HuH-7.5 (cell line): ENCODE measurements around the gene SLC25A23.

Source experiments
- DNase-seq: peaks from one replicate; pipeline ENCODE4 v3.0.0; 2011; ENCODE audit warnings: low spot score

Gene SLC25A23

DNA sequence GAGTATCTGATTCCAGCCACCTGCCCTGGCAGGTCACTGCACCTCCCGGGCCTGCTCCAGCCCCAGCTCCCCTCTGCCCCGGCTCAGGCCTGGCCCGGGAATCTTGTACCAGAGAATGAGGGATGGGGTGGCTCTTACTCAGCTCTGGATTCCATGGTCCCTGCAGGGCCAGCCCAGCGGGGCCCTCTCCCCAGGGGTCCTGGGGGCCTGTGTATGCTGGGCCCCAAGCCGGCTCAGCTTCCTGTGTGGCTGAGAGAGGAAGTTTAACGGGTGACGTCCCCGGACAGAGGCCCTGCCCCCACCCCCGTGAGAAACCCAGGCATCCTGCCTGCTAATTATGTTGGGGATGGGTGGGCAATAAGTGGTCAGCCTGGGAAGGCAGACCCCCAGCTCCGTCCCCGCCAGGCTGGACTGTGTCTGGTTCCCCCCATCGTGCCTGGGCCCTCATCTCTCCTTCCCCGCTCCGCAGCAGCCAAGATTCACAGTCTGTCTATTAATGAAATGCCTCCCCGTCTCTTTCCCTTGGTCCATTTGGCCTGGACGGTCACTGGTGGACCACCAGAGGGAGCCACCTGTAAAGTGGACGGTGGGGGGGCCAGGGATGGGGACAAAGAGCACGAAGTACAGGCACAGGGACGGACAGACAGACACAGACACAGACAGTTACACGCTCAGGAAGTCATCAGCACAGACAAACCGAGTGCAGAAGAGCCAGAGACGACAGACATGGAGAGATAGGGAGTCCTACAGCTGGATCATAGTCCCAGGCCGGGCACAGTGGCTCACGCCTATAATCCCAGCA, 22.1 kb upstream of the SLC25A23 start, which contains the start of gene DENND1C:
DENND1C (minus strand) TSS at position 247 of the 802 bp plus-strand sequence; CDS start at position 155, 92 bp downstream.
- DNase-seq = peak; percentile 65

DNA sequence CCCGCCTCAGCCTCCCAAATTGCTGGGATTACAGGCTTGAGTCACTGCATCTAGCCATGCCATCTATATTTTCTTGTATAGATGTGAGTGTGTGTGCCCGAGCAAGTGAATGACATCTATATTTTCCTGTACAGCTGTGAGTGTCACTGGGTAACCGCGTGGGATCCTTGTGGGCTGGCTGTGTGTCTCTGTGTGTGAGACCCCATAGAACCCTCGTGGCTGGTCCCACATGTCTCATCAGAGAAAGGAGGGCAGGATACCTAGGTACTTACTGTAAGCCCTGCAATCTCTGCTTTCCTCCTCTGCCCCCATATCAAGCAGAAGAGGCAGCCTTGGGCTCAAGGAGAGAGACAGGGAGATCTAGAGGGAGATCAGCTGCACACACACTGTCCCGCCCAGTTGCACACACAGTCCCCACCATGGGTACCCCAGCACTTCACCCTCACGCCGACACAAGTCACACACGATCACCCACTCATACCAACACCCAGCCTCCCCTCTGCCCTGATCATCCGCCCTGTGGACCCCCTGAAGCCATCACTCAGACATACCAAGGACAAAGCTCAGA, 21.3 kb upstream of the SLC25A23 start:
- no peak for DNase-seq

DNA sequence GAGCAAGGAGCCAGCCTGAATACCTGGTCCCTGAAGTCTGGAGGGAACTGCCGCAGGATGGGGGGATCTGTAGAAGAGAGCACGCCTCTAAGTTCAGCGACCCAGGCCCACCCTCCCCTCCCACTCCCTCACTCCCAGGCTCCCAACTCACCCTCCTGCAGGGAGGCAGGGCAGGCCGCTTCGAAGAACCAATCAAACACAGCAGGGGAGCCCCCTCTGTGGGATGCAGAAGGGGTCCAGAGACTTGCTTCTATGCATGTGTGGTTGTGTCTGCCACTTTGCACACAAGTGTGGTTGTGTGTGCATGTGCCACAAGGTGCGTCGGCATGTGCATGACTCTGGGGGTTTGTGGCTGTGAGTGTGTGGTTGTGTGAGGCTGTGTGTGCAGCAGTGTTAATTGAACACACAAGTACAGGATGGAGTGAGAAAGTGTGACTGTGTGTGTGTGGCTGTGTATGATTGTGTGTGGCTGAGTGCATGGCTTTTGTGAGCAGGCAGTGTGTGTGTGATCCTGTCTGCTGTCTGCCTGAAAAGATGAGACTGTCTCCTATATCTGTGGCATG, 20.3 kb upstream of the SLC25A23 start:
- DNase-seq = no peak

DNA sequence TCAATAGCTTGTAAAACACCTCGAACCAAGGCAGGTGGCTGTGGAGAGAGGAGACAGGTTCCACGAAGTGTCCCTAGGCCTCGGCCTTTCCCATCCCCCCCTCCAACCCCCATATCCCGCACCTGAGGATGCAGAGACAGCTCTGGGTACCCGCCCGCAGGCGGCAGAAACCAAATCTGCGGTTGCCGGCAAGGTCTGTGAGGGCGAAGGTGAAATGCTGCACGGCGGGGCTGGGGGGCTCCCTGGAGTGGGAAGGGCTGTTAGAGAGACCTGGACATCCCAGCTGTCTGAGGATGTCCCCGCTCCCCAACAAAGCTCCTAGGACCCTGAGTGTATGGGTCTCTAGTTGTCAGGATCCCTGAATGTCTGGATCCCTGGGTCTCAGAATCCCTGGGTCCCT, 19.2 kb upstream of the SLC25A23 start:
- DNase-seq = no peak

DNA sequence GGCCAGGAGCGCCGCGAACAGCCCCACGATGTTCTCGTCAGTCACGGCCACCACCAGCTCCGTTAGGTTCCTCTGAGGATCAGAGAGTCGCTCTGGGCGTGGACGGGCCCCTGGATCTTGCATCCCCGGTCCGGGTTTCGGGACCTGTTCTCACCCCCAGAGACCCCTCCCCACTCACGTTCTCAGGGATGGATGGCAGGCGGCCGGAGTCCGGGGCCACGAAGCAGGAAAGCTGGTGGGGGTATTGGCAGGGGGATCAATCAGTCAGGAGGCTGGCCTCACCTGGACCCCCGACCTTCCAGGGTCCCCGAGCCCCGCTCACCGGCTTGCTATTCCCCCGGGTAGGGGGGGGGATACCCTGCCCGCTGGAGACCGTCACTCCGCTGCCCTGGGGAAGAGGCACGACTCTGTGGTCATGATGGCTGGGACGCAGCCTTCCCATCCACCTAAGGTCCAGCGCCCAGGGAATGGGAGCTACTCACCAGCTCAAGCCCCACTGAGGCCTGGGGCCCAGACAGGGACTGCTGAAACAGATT, 17.4 kb upstream of the SLC25A23 start:
- no peak for DNase-seq

DNA sequence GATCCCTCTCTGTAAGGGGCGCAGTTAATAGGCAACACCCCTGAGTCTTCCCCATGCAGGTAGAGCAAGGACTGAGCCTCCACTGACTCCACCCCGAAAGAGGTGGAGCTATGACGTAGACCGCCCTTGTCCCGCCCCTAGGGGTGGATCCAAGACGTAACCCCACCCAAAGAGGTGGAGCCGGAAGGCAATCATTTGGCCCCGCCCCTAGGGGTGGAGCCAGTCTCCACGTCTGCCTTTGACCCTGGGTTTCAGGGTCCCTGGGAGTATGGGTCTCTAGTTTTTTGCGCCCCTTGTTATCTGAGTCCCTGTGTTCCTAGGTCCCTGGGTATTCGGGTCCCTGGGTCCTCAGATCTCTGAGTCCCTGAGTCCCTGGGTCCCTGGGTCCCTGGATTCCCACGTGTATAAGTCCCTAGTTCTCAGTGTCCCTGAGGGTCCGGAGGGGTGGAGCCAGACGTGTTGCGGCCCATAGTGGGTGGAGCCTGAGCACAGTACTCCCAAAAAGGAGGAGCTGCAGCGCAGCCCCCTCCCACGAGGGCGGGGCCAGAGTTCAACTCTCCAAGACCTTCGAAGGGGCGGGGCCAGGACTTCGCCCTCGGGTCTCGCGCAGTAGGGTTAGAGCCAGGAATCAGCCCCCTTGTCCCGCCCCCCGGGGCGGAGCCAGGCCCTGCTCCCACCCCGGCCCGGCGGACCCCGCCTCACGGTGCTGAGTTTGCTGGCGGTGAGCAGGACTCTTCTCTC, 16.7 kb upstream of the SLC25A23 start:
- DNase-seq = peak; percentile 89

DNA sequence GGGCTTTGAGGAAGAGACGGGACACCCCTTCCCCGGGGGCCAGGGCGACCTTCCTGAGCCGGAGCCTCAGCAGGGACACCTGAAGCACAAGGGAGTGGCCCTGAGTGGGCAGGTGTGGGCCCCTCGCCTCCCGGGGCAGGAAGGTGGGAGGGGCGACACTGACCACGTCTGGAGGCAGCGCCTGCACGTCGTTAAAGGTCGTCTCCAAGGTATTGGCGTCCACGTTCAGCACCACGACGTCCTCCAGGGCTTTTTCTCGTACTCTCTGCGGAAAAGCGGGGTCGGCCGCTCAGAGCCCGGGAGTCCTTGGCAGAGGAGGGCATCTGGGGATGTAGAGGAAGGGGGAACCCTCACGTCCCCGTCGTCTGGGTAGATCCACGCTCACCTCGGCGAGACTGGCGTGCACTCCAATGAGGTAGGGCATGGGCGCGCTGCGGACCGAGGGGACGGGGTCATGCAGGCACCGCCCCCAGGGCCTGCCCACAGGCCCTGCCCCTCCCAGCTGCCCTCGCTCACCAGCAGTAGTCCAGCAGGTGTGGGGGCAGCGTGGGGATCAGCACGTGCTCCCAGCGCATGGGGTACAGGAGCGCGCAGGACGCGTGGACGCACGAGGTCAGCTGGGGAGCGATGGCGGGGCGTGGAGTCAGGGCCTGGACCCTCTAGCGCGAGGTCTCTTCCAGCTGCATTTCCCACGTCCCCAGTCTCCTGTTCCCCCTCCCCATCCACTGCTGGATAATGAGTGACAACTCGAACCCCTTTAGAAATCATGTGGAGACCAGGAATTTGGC, 15.9 kb upstream of the SLC25A23 start:
- DNase-seq = no peak

DNA sequence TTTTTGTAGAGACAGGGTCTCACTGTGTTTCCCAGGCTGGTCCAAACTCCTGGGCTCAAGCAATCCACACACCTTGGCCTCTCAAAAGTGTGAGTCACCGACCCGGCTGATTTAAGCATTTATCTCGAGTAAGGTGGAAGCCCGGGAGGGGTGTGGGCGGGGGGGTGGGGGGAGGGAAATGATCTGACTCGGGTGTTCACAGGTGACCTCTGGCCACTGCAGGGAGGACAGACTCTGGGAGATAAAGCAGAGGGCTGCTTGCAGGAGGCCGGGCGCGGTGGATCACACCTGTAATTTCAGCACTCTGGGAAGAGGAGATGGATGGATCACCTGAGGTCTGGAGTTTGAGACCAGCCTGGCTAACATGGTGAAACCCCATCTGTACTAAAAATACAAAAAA, 14.1 kb upstream of the SLC25A23 start:
- DNase-seq = no peak

DNA sequence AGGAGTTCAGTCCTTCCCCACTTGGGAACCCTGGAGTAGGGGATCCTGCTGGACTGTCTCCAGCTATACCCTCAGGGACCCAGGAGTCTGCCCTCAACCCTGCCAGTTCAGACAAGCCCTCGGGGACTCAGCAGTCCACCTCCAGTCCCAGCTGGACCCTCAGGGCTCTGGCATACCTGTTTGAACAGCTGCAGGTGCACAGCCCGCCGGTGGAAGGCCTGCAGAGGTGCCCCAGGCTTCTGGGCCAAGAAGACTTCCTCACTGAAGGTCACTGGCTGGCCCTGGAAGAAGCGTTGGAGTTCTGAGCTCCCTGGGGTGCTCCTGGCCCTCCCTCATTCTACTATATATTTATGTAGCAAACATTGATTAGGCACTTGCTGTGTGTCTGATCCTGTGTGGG, 13.1 kb upstream of the SLC25A23 start:
- DNase-seq = no peak

DNA sequence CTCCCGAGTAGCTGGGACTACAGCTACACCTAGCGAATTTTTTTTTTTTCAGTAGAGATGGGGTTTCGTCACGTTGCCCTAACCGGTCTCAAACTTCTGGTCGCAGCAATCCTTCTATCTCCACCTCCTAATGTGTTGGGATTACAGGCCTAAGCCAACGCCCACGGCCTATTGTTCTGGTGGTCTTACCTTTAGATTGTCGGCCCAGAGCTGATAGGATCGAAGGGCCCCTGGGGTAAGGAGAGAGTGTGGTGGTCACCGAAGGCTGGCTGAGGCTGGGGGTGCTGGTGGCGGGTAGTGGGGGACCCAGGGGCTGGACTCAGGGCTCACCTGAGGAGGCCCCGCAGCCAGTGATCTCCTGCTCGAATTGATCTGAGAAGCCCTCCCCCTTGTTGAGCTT, 11.5 kb upstream of the SLC25A23 start:
- DNase-seq = no peak

DNA sequence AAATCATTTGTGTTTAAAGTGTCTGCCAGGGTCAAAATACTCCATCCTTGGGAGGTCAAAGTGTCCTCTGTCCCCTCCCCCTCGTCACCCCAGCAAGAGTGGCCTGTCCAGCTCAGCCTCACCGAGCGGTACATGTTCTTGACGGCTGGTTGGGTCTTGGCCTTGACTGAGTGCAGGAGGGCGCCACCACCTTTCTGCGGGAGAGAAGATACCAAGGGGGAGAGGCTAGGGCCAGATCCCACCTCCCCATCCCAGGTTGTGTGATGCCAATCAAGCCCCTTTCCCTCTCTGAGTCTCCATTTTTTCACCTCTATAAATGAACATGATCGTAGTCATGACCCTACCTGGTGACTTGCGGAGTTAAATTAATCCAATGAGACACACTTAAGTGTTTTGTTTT, 10.6 kb upstream of the SLC25A23 start:
- DNase-seq = no peak

DNA sequence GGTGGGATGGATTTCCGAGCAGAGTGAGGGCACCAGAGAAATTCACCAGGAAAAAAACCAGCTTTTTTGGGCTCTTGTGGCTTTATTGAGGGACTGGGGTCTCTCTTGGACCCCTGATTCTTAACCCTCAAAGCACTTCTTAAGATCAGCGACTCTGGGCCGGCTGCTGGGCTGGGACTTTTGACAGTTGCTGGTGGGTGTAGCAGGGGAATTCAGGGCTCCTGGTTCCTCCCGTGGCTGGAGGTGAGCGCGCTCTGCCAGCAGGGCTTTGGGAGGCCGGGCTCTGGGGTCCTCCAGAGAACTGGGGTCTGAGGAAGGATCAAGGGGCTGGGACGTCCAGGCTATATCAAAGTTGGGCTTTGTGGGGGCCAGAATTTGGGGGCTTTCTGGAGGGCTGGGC, 7.8 kb upstream of the SLC25A23 start:
- DNase-seq = no peak

DNA sequence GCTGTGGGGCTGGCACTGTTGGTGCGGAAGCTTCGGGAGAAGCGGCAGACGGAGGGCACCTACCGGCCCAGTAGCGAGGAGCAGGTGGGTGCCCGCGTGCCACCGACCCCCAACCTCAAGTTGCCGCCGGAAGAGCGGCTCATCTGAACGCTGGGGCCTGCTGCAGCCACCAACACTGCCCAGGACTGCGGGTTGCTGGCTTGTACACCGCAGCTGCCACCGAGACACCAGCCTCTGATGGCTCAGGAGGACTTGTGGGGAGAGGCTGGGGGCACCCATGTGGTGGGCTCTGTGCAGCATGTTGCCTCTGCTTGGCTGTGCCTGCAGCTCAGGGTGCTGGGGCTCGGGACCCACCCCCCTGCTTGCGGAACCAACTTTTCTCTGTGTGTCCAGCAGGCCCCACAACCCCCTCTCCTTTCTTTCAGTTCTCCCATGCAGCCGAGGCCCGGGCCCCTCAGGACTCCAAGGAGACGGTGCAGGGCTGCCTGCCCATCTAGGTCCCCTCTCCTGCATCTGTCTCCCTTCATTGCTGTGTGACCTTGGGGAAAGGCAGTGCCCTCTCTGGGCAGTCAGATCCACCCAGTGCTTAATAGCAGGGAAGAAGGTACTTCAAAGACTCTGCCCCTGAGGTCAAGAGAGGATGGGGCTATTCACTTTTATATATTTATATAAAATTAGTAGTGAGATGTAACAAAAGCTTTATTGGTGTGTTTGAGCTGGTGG, 7.1 kb upstream of the SLC25A23 start:
- no peak for DNase-seq

DNA sequence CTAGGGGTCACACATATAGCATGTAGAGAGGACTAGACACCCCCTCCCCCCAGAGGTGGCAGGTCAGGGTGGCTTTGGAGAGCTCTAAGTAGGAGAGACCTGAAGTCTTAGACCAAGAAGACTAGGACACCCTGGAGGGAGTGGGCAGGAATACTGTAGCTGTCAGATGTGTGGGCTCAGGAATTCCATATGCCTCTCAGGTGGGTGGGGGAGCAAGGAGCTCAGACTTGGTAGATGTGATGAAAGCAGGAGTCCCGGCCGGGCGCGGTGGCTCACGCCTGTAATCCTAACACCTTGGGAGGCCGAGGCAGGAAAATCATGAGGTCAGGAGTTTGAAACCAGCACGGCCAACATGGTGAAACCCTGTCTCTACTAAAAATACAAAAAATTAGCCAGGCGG, 6.1 kb upstream of the SLC25A23 start:
- DNase-seq = no peak

DNA sequence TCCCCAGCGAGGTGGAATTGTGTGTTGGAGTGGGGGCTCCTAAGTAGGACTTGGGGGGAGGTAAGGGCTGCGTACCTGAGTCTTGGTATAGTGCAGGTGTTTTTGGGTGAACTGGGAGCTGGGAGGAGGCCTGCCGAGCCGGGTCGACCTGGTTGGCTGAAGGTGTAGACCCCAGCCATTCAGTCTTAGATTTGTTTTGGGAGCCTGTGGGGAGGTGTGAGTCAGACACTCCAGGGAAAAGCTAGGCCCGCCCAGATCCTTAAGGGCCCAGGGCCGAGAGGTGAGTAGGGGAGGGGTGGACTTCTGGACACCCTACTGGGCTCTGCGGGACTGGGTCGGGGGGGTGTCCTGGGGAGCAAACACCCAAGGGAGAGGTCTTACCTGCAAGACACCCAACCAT, 5.4 kb upstream of the SLC25A23 start:
- no peak for DNase-seq

DNA sequence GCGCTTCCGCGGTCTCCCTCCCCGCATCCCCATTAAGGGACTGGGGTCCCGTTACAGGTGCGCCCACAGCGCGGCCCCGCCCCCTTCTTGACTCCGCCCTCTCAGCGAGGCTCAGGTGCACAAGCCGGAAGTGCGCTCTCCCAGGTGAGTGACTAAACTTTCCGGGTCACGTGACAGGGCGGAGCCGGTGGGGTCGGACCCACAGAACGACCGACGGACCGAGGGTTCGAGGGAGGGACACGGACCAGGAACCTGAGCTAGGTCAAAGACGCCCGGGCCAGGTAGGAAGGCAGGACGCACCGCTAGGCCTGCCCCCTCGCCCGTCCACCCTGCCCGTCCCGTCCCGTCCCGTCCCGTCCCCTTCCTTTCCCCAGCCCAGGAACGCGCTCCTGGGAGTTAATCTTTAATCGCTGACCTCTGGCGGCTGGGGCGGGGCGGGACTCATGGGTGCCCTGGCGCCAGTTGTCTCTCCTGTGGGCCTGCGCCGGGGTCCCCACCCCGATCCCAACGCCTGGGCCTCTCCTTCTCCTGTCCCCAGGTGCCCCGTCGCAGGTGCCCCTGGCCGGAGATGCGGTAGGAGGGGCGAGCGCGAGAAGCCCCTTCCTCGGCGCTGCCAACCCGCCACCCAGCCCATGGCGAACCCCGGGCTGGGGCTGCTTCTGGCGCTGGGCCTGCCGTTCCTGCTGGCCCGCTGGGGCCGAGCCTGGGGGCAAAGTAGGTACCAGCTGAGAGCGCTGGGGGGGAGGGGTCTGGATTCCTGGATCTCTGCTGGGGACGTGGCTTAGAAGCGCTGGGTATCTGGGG, 4.7 kb upstream of the SLC25A23 start, which contains the start of gene CRB3:
CRB3 (plus strand) TSS at position 202 of the 804 bp plus-strand sequence; CDS start at position 633, 431 bp downstream.
- peak; percentile 91 for DNase-seq

DNA sequence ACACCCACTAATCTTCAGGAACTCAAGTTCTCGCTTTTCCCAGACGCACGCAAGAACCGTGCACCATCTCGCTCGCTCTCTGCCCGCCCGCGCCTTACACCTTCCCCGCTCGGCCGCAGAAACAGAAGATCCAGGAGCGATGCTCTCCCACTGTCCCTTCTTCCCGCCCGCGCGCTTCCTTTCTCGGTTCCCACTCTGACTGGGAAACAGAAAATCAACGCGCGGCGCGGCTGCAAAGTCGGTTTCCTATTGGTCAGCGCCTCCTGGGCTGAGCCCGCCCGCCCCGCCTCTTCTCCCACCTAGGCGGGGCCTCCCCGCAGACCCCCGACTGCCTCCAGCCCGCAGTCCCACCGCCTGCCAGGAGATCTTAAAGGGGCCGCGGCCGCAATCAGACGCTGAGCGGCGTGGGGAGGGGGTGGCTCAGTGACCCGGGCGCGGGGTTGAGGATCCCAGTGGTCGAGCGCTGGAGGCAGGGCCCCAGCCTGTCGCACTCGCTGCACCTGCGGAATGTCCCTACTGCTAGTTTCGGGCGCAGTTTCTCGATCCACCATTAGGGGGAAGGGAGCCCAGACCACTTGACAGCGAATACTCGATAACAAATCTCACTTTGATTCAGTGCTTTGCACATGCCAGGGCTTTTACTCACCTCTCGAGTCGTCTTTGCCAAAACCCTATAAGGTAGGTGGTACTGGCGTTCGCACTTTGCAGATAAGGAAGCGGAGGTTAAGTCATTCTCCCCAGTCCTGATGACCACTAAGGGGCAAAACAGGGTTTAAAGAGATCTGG, 700 bp upstream of the SLC25A23 start:
- DNase-seq = peak; percentile 94

DNA sequence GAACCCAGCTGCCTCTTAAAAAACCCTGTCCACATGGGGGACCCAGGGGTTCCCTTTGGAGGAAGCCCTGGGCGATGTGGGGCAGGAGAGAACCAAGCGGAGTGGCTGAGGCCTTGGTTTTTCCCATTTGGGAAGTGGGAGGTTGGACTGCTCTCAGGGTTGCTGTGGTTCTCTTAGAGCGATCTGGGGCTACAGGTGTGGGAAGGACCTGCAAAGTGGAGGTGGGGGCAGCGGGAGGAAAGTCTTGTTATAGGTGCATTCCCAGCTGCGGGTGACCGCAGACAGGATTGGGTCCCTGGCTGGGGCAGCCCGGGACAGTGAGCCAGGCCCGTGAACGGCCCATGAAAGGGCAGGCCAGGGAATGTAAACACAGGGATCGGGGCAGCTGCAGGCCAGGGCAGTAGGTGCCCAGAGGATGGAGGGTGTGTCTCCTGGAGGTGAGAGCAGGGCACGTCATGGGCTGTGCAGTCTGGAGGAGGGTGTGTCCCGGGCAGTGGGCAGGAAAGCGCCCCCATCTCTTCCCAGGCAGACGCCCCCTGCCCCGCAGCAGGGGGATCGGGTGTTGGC, 814 bp downstream of the SLC25A23 start:
- DNase-seq = peak; percentile 62
